Hepatocyte (in vitro differentiated cells): ENCODE data around the gene RABGAP1L.

Experiments used
- CTCF ChIP-seq: fragments of 200-600 bp; sonication (generic); IDR thresholded peaks from 2 replicates; pipeline ENCODE4 v1.5.1; 2016; ENCODE audit warnings: antibody characterized with exemption, mild to moderate bottlenecking; ENCODE audit not compliant: poor library complexity
- EZH2 ChIP-seq: fragments of 200-600 bp; sonication (generic); IDR thresholded peaks from 2 replicates; pipeline ENCODE4 v1.6.1; 2016; ENCODE audit warnings: antibody characterized with exemption, mild to moderate bottlenecking, borderline replicate concordance
- EZH2phosphoT487 ChIP-seq: fragments of 200-600 bp; sonication (generic); IDR thresholded peaks from one replicate; pipeline ENCODE4 v1.6.1; 2018; ENCODE audit warnings: antibody characterized with exemption, mild to moderate bottlenecking, low read depth, moderate library complexity; ENCODE audit not compliant: unreplicated experiment, severe bottlenecking

GRCh38 chr1:174221681-174222080 lies 62.4 kb downstream of the RABGAP1L start:
- TF ChIP-seq CTCF (no peak), EZH2 (no peak), EZH2phosphoT487 (no peak)
